Trophoblast cell (in vitro differentiated cells and primary cell): ENCODE measurements around the gene IL1RAPL2.

ENCODE experiments used
- DNase-seq, 2 donors: peaks; one replicate each; pipeline ENCODE4 v3.0.0-alpha.2; 2016
- H2AFZ ChIP-seq: 2 replicates; pipeline ENCODE4 v1.6.1; 2013; ENCODE audit warnings: low read length, moderate library complexity, mild to moderate bottlenecking; ENCODE audit not compliant: insufficient read depth, poor library complexity
- H2AK5ac ChIP-seq: 2 replicates; pipeline ENCODE4 v1.6.1; 2013; ENCODE audit warnings: mild to moderate bottlenecking, low read length
- H2BK120ac ChIP-seq: 2 replicates; pipeline ENCODE4 v1.6.1; 2013; ENCODE audit warnings: low read length, mild to moderate bottlenecking, moderate library complexity; ENCODE audit not compliant: insufficient read depth, poor library complexity
- H2BK12ac ChIP-seq: 2 replicates; pipeline ENCODE4 v1.6.1; 2013; ENCODE audit warnings: mild to moderate bottlenecking, low read length, moderate library complexity
- H2BK5ac ChIP-seq: 2 replicates; pipeline ENCODE4 v1.6.1; 2013; ENCODE audit warnings: low read length, low read depth, moderate library complexity, mild to moderate bottlenecking; ENCODE audit not compliant: poor library complexity
- H3K14ac ChIP-seq: 2 replicates; pipeline ENCODE4 v1.6.1; 2013; ENCODE audit warnings: mild to moderate bottlenecking, low read length
- H3K18ac ChIP-seq: 2 replicates; pipeline ENCODE4 v1.6.1; 2013; ENCODE audit warnings: mild to moderate bottlenecking, low read length
- H3K23ac ChIP-seq: 2 replicates; pipeline ENCODE4 v1.6.1; 2013; ENCODE audit warnings: low read length
- H3K27ac ChIP-seq: 2 replicates; pipeline ENCODE4 v1.5.1; 2013; ENCODE audit warnings: low read depth, mild to moderate bottlenecking, inconsistent platforms, low read length, moderate library complexity
- H3K27me3 ChIP-seq: 2 replicates; pipeline ENCODE4 v1.6.1; 2013; ENCODE audit warnings: inconsistent platforms, mild to moderate bottlenecking, low read length, moderate library complexity; ENCODE audit not compliant: insufficient read depth
- H3K36me3 ChIP-seq, 2 experiments: 1 replicate in 1 of 2; 2 replicates in 1 of 2; pipeline ENCODE4 v1.6.1; 2013; ENCODE audit warnings: low read length in 2 of 2, mild to moderate bottlenecking in 2 of 2, moderate library complexity in 1 of 2; ENCODE audit not compliant: insufficient read depth in 2 of 2, control insufficient read depth in 1 of 2
- H3K4ac ChIP-seq: 2 replicates; pipeline ENCODE4 v1.6.1; 2013; ENCODE audit warnings: low read depth, mild to moderate bottlenecking, low read length, moderate library complexity
- H3K4me1 ChIP-seq, 2 experiments: 1 replicate in 1 of 2; 2 replicates in 1 of 2; pipeline ENCODE4 v1.6.1; 2013; ENCODE audit warnings: low read length in 2 of 2, mild to moderate bottlenecking in 2 of 2, moderate library complexity in 1 of 2; ENCODE audit not compliant: insufficient read depth in 2 of 2, control insufficient read depth in 1 of 2
- H3K4me2 ChIP-seq: 2 replicates; pipeline ENCODE4 v1.6.1; 2013; ENCODE audit warnings: inconsistent platforms, mild to moderate bottlenecking, low read length, moderate library complexity
- H3K4me3 ChIP-seq: 2 replicates; pipeline ENCODE4 v1.5.1; 2013; ENCODE audit warnings: mild to moderate bottlenecking, low read depth, low read length, inconsistent platforms
- H3K79me1 ChIP-seq: one replicate; pipeline ENCODE4 v1.6.1; 2013; ENCODE audit warnings: low read length
- H3K79me2 ChIP-seq: 2 replicates; pipeline ENCODE4 v1.6.1; 2013; ENCODE audit warnings: low read length, mild to moderate bottlenecking; ENCODE audit not compliant: control insufficient read depth, insufficient read depth, poor library complexity
- H3K9ac ChIP-seq: 2 replicates; pipeline ENCODE4 v1.6.1; 2013; ENCODE audit warnings: mild to moderate bottlenecking, low read length
- H3K9me3 ChIP-seq: 2 replicates; pipeline ENCODE4 v1.6.1; 2013; ENCODE audit warnings: low read depth, mild to moderate bottlenecking, control low read depth, inconsistent platforms, low read length; ENCODE audit not compliant: insufficient read depth
- H4K12ac ChIP-seq: 2 replicates; pipeline ENCODE4 v1.6.1; 2013; ENCODE audit warnings: low read depth, mild to moderate bottlenecking, low read length, moderate library complexity
- H4K8ac ChIP-seq: 2 replicates; pipeline ENCODE4 v1.6.1; 2013; ENCODE audit warnings: low read depth, mild to moderate bottlenecking, low read length, moderate library complexity
- H4K91ac ChIP-seq: one replicate; pipeline ENCODE4 v1.6.1; 2013; ENCODE audit warnings: low read depth, mild to moderate bottlenecking, low read length, moderate library complexity
- WGBS: extraction: QIAGEN DNeasy Blood & Tissue Kit; methylation state at CpG from one replicate; pipeline ENCODE4 v1.1.7; 2013; ENCODE audit warnings: missing lambda C conversion rate; ENCODE audit not compliant: insufficient read length, insufficient coverage; ENCODE audit errors: extremely low coverage; 5-methylcytosine and 5-hydroxymethylcytosine counted together

Gene IL1RAPL2

GRCh38 chrX:105648732-105649131 lies 1082.7 kb downstream of the IL1RAPL2 start:
- H3K4me3 ChIP-seq: no peak overlapping the region
- WGBS: no CpG with 5 or more reads among the region's 1 CpG
- no peak overlapping the region for H3K27ac ChIP-seq
- no peaks in the 10 kb centered on the region for H3K27me3 ChIP-seq
- H2AFZ ChIP-seq: no peak overlapping the region
- H3K9ac ChIP-seq: no peak overlapping the region
- H3K79me2 ChIP-seq: no peaks in the 10 kb centered on the region
- H3K4me1 ChIP-seq: no peaks in the 10 kb centered on the region
- H3K4ac ChIP-seq: no peak overlapping the region
- H3K9me3 ChIP-seq: no peaks in the 10 kb centered on the region
- no peak for DNase-seq
- no peak overlapping the region for H2BK5ac ChIP-seq
- no peak overlapping the region for H2BK12ac ChIP-seq
- no peak overlapping the region for H3K18ac ChIP-seq
- H3K14ac ChIP-seq: no peak overlapping the region
- no peak overlapping the region for H4K8ac ChIP-seq
- H2BK120ac ChIP-seq: no peak overlapping the region
- H4K12ac ChIP-seq: no peak overlapping the region
- no peaks in the 10 kb centered on the region for H3K36me3 ChIP-seq
- no peak overlapping the region for H3K23ac ChIP-seq
- no peaks in the 10 kb centered on the region for H3K79me1 ChIP-seq
- no peak overlapping the region for H4K91ac ChIP-seq
- no peak overlapping the region for H2AK5ac ChIP-seq
- H3K4me2 ChIP-seq: no peak overlapping the region

- no peak for DNase-seq
- no peak overlapping the region for H2BK5ac ChIP-seq
These were observed 1084.6 kb downstream of the IL1RAPL2 start for GRCh38 chrX:105650577-105650976.

GRCh38 chrX:105650986-105651385 lies 1085.0 kb downstream of the IL1RAPL2 start:
- H3K79me1 ChIP-seq: no peaks in the 10 kb centered on the region
- H3K36me3 ChIP-seq: no peaks in the 10 kb centered on the region
- no peak overlapping the region for H3K27ac ChIP-seq
- DNase-seq: no peak
- no peak overlapping the region for H2BK5ac ChIP-seq
- no peak overlapping the region for H2BK120ac ChIP-seq
- no peak overlapping the region for H2BK12ac ChIP-seq
- H3K79me2 ChIP-seq: no peaks in the 10 kb centered on the region
- WGBS: no CpG with 5 or more reads among the region's 2 CpGs
- no peak overlapping the region for H3K9ac ChIP-seq
- no peak overlapping the region for H4K12ac ChIP-seq
- no peak overlapping the region for H3K4ac ChIP-seq
- H4K8ac ChIP-seq: no peak overlapping the region
- H4K91ac ChIP-seq: no peak overlapping the region
- H3K14ac ChIP-seq: no peak overlapping the region
- H3K9me3 ChIP-seq: no peaks in the 10 kb centered on the region
- no peaks in the 10 kb centered on the region for H3K27me3 ChIP-seq
- no peaks in the 10 kb centered on the region for H3K4me1 ChIP-seq
- H3K18ac ChIP-seq: no peak overlapping the region
- no peak overlapping the region for H2AK5ac ChIP-seq
- H3K23ac ChIP-seq: no peak overlapping the region
- H3K4me3 ChIP-seq: no peak overlapping the region
- no peak overlapping the region for H3K4me2 ChIP-seq
- no peak overlapping the region for H2AFZ ChIP-seq

More at GRCh38 chrX:105650577-105650976, 1084.6 kb downstream of the IL1RAPL2 start:
- no CpG with 5 or more reads among the region's 1 CpG for WGBS
- Histone ChIP-seq H3K4me1 (no peaks in the 10 kb centered on the region), H2AFZ (no peak overlapping the region), H3K23ac (no peak overlapping the region), H4K8ac (no peak overlapping the region), H3K27ac (no peak overlapping the region), H2AK5ac (no peak overlapping the region), H3K79me1 (no peaks in the 10 kb centered on the region), H3K18ac (no peak overlapping the region), H3K9ac (no peak overlapping the region), H3K4ac (no peak overlapping the region), H2BK12ac (no peak overlapping the region), H3K36me3 (no peaks in the 10 kb centered on the region), H2BK120ac (no peak overlapping the region), H3K79me2 (no peaks in the 10 kb centered on the region), H4K12ac (no peak overlapping the region), H3K9me3 (no peaks in the 10 kb centered on the region), H3K4me3 (no peak overlapping the region), H3K27me3 (no peaks in the 10 kb centered on the region), H4K91ac (no peak overlapping the region), H3K14ac (no peak overlapping the region), H3K4me2 (no peak overlapping the region)

GRCh38 chrX:105653891-105654290 lies 1087.9 kb downstream of the IL1RAPL2 start:
- H3K27me3 ChIP-seq: no peaks in the 10 kb centered on the region
- no peak overlapping the region for H2AFZ ChIP-seq
- no peak overlapping the region for H2BK5ac ChIP-seq
- no peak overlapping the region for H4K91ac ChIP-seq
- H3K79me2 ChIP-seq: no peaks in the 10 kb centered on the region
- no peak overlapping the region for H3K14ac ChIP-seq
- no peaks in the 10 kb centered on the region for H3K9me3 ChIP-seq
- H3K36me3 ChIP-seq: no peaks in the 10 kb centered on the region
- H3K4me2 ChIP-seq: no peak overlapping the region
- no peak overlapping the region for H3K23ac ChIP-seq
- H3K4me3 ChIP-seq: no peak overlapping the region
- no peak overlapping the region for H4K8ac ChIP-seq
- H2BK120ac ChIP-seq: no peak overlapping the region
- no peak overlapping the region for H2BK12ac ChIP-seq
- no peaks in the 10 kb centered on the region for H3K4me1 ChIP-seq
- no peak overlapping the region for H2AK5ac ChIP-seq
- H3K4ac ChIP-seq: no peak overlapping the region
- DNase-seq: no peak
- H4K12ac ChIP-seq: no peak overlapping the region
- no CpG with 5 or more reads among the region's 2 CpGs for WGBS
- H3K27ac ChIP-seq: no peak overlapping the region
- no peak overlapping the region for H3K9ac ChIP-seq
- H3K79me1 ChIP-seq: no peaks in the 10 kb centered on the region
- H3K18ac ChIP-seq: no peak overlapping the region
